IPS-18c (cell line): ENCODE data around the gene OR4D1.
"Not testable (repeated sequence)": the region's sequence is repeated elsewhere in the genome, so short reads cannot be mapped to it uniquely, and the experiment has no call there.

Source experiments
- H3K4me3 ChIP-seq: 2 replicates; pipeline ENCODE4 v1.7.0; 2013; ENCODE audit warnings: low read depth, mild to moderate bottlenecking, low read length, moderate library complexity; ENCODE audit not compliant: insufficient read depth
- H3K9me3 ChIP-seq: one replicate; pipeline ENCODE4 v1.6.1; 2013; ENCODE audit warnings: mild to moderate bottlenecking, low read length, moderate library complexity; ENCODE audit not compliant: control insufficient read depth, insufficient read depth

Gene OR4D1

GRCh38 chr17:58143335-58143734 lies 4.8 kb upstream of the OR4D1 start:
- H3K4me3 ChIP-seq, H3K9me3 ChIP-seq: not testable (repeated sequence)

- H3K9me3 ChIP-seq, result peaks cover 2% of the 10 kb centered on the region
- H3K4me3 ChIP-seq, result no peak overlapping the region
Measured at GRCh38 chr17:58144801-58145200, 3.4 kb upstream of the OR4D1 start.

GRCh38 chr17:58148609-58149008 lies 425 bp downstream of the OR4D1 start:
- Histone ChIP-seq H3K4me3 (no peak overlapping the region), H3K9me3 (peaks cover 2% of the 10 kb centered on the region)

GRCh38 chr17:58150394-58150793 lies 2.2 kb downstream of the OR4D1 start:
- H3K4me3 ChIP-seq, result no peak overlapping the region

GRCh38 chr17:58153046-58153445 lies 4.9 kb downstream of the OR4D1 start:
- Histone ChIP-seq H3K9me3 (no peaks in the 10 kb centered on the region), H3K4me3 (no peak overlapping the region)

More at GRCh38 chr17:58150394-58150793, 2.2 kb downstream of the OR4D1 start:
- no peaks in the 10 kb centered on the region for H3K9me3 ChIP-seq

- no peaks in the 10 kb centered on the region for H3K9me3 ChIP-seq
- H3K4me3 ChIP-seq, result no peak overlapping the region
Measured at GRCh38 chr17:58153671-58154070, 5.5 kb downstream of the OR4D1 start.

GRCh38 chr17:58156839-58157803 lies 8.9 kb downstream of the OR4D1 start:
- Histone ChIP-seq H3K9me3 (no peaks in the 10 kb centered on the region), H3K4me3 (peak overlapping the region; percentile 53)

GRCh38 chr17:58158181-58158580 lies 10.0 kb downstream of the OR4D1 start:
- Histone ChIP-seq H3K9me3 (no peaks in the 10 kb centered on the region), H3K4me3 (no peak overlapping the region)

GRCh38 chr17:58161566-58161965 lies 13.4 kb downstream of the OR4D1 start:
- no peak overlapping the region for H3K4me3 ChIP-seq
- H3K9me3 ChIP-seq, result no peaks in the 10 kb centered on the region

- Histone ChIP-seq H3K4me3 (no peak overlapping the region), H3K9me3 (no peaks in the 10 kb centered on the region)
Measured at GRCh38 chr17:58165981-58166380, 17.8 kb downstream of the OR4D1 start.

GRCh38 chr17:58166682-58167081 lies 18.5 kb downstream of the OR4D1 start, which contains the start of gene OR4D2:
OR4D2 (plus strand) TSS chr17:58166982; CDS start chr17:58169656, 2,674 bp downstream.
- no peak within 1 kb of the TSS for H3K4me3 ChIP-seq

GRCh38 chr17:58170622-58171021 lies 22.4 kb downstream of the OR4D1 start:
- H3K4me3 ChIP-seq, result no peak overlapping the region
- no peaks in the 10 kb centered on the region for H3K9me3 ChIP-seq

More at GRCh38 chr17:58166682-58167081, 18.5 kb downstream of the OR4D1 start, which contains the start of gene OR4D2:
- no peaks in the 10 kb centered on the region for H3K9me3 ChIP-seq

GRCh38 chr17:58172369-58173071 lies 24.3 kb downstream of the OR4D1 start:
- H3K9me3 ChIP-seq, result no peaks in the 10 kb centered on the region
- H3K4me3 ChIP-seq, result no peak overlapping the region

GRCh38 chr17:58174871-58175270 lies 26.7 kb downstream of the OR4D1 start:
- H3K4me3 ChIP-seq, result no peak overlapping the region

GRCh38 chr17:58176200-58176599 lies 28.0 kb downstream of the OR4D1 start:
- H3K4me3 ChIP-seq, result no peak overlapping the region
- H3K9me3 ChIP-seq, result no peaks in the 10 kb centered on the region

More at GRCh38 chr17:58174871-58175270, 26.7 kb downstream of the OR4D1 start:
- H3K9me3 ChIP-seq, result no peaks in the 10 kb centered on the region

- no peaks in the 10 kb centered on the region for H3K9me3 ChIP-seq
- no peak overlapping the region for H3K4me3 ChIP-seq
Measured at GRCh38 chr17:58181796-58182195, 33.6 kb downstream of the OR4D1 start.

- Histone ChIP-seq H3K4me3 (no peak overlapping the region), H3K9me3 (no peaks in the 10 kb centered on the region)
Measured at GRCh38 chr17:58183514-58183913, 35.3 kb downstream of the OR4D1 start.
